Measurements from ENCODE around the gene OSBPL3. TPM values are rescaled to one million over a fixed set of nuclear protein-coding genes. Genes with fewer than 3 reads are reported as not detected.

Gene OSBPL3
- polyA plus RNA-seq, 1 experiment: 26.5 TPM

GRCh38 chr7:24958399-24958798 lies 21.6 kb downstream of the OSBPL3 start:
- no peak for DNase-seq (ENCODE audit: low read depth)
- CTCF ChIA-PET: no interaction called here
- POLR2A ChIA-PET: no interaction called here
- no peaks in the 10 kb centered on the region for H3K36me3 ChIP-seq (ENCODE audit: control insufficient read depth, insufficient read depth, low read length)
- H3K4me3 ChIP-seq (ENCODE audit: low read depth, low read length): no peak overlapping the region
- H3K27me3 ChIP-seq (ENCODE audit: control insufficient read depth, insufficient read depth, low read length): no peaks in the 10 kb centered on the region
- TF ChIP-seq CTCF (IDR thresholded peaks at IDR 0.05; ENCODE audit: insufficient read depth, low read depth, low read length): no peak

- DNase-seq (ENCODE audit: low read depth): no peak
- no peaks in the 10 kb centered on the region for H3K36me3 ChIP-seq (ENCODE audit: control insufficient read depth, insufficient read depth, low read length)
- no peak for TF ChIP-seq CTCF (IDR thresholded peaks at IDR 0.05; ENCODE audit: insufficient read depth, low read depth, low read length)
- ChIA-PET CTCF (no interaction called here), POLR2A (no interaction called here)
- H3K4me3 ChIP-seq (ENCODE audit: low read depth, low read length): no peak overlapping the region
- no peaks in the 10 kb centered on the region for H3K27me3 ChIP-seq (ENCODE audit: control insufficient read depth, insufficient read depth, low read length)
Observed at GRCh38 chr7:24956021-24956420, 24.0 kb downstream of the OSBPL3 start.

GRCh38 chr7:24955313-24955712 lies 24.7 kb downstream of the OSBPL3 start:
- DNase-seq (ENCODE audit: low read depth): no peak
- Histone ChIP-seq H3K36me3 (ENCODE audit: control insufficient read depth, insufficient read depth, low read length) (no peaks in the 10 kb centered on the region), H3K4me3 (ENCODE audit: low read depth, low read length) (no peak overlapping the region), H3K27me3 (ENCODE audit: control insufficient read depth, insufficient read depth, low read length) (no peaks in the 10 kb centered on the region)
- ChIA-PET POLR2A (no interaction called here), CTCF (no interaction called here)
- no peak for TF ChIP-seq CTCF (IDR thresholded peaks at IDR 0.05; ENCODE audit: insufficient read depth, low read depth, low read length)

GRCh38 chr7:24952464-24952863 lies 27.5 kb downstream of the OSBPL3 start:
- no peak for TF ChIP-seq CTCF (IDR thresholded peaks at IDR 0.05; ENCODE audit: insufficient read depth, low read depth, low read length)
- POLR2A ChIA-PET: no interaction called here

GRCh38 chr7:24951441-24951980 lies 28.5 kb downstream of the OSBPL3 start:
- no peaks in the 10 kb centered on the region for H3K36me3 ChIP-seq (ENCODE audit: control insufficient read depth, insufficient read depth, low read length)
- ChIA-PET POLR2A (no interaction called here), CTCF (interaction anchor here (0.6 to 1.1 kb wide), 3 partner anchors 13 to 31 kb away, joined by 3 to 4 read pairs (median 3); no protein-coding TSS in a partner anchor)
- TF ChIP-seq CTCF (IDR thresholded peaks at IDR 0.05; ENCODE audit: insufficient read depth, low read depth, low read length): no peak
- no peaks in the 10 kb centered on the region for H3K27me3 ChIP-seq (ENCODE audit: control insufficient read depth, insufficient read depth, low read length)
- DNase-seq (ENCODE audit: low read depth): no peak
- no peak overlapping the region for H3K4me3 ChIP-seq (ENCODE audit: low read depth, low read length)

More at GRCh38 chr7:24952464-24952863, 27.5 kb downstream of the OSBPL3 start:
- CTCF ChIA-PET: no interaction called here
- no peak for DNase-seq (ENCODE audit: low read depth)
- Histone ChIP-seq H3K36me3 (ENCODE audit: control insufficient read depth, insufficient read depth, low read length) (no peaks in the 10 kb centered on the region), H3K4me3 (ENCODE audit: low read depth, low read length) (no peak overlapping the region), H3K27me3 (ENCODE audit: control insufficient read depth, insufficient read depth, low read length) (no peaks in the 10 kb centered on the region)
